HepG2 (cell line): ENCODE results near the gene AP2A2. TPM values are rescaled to one million over a fixed set of nuclear protein-coding genes. Genes with fewer than 3 reads are reported as not detected.

Experiments used
- ASH2L ChIP-seq: fragments of 300-600, 200-600 bp; sonication (generic); IDR thresholded peaks from 2 replicates; pipeline ENCODE4 v1.7.0; 2017; ENCODE audit warnings: low read depth, mild to moderate bottlenecking, moderate library complexity, mixed read lengths, low read length; ENCODE audit not compliant: insufficient read length
- CC2D1A ChIP-seq: sonication (generic); formaldehyde crosslinking; IDR thresholded peaks from 2 replicates; pipeline ENCODE4 v1.8.1; 2023; ENCODE audit warnings: mild to moderate bottlenecking, missing genetic modification reagents
- CHD2 ChIP-seq: IDR thresholded peaks from 2 replicates; pipeline ENCODE4 v1.6.1; 2011; ENCODE audit warnings: low read depth, low read length, improper control_type of control experiment
- HDAC1 ChIP-seq: sonication (generic); formaldehyde crosslinking; IDR thresholded peaks from 2 replicates; pipeline ENCODE4 v1.5.1; 2020; ENCODE audit warnings: mild to moderate bottlenecking, missing genetic modification reagents
- HOXA3 ChIP-seq: sonication (generic); formaldehyde crosslinking; IDR thresholded peaks from 2 replicates; pipeline ENCODE4 v1.5.0; 2020; ENCODE audit warnings: missing genetic modification reagents
- KDM1A ChIP-seq: IDR thresholded peaks from 2 replicates; pipeline ENCODE4 v1.6.1; 2016; ENCODE audit warnings: missing compliant biosample characterization
- KLF9 ChIP-seq: IDR thresholded peaks from 2 replicates; pipeline ENCODE4 v1.6.1; 2016; ENCODE audit warnings: low read depth
- MIER2 ChIP-seq: IDR thresholded peaks from 2 replicates; pipeline ENCODE4 v1.6.1; 2016; ENCODE audit warnings: missing biosample characterization, missing genetic modification reagents
- NR1H2 ChIP-seq: sonication (generic); formaldehyde crosslinking; IDR thresholded peaks from 2 replicates; pipeline ENCODE4 v1.8.1; 2022; ENCODE audit warnings: low read depth, missing genetic modification reagents, borderline replicate concordance
- PAWR ChIP-seq: sonication (generic); formaldehyde crosslinking; IDR thresholded peaks from 2 replicates; pipeline ENCODE4 v1.4.0; 2020; ENCODE audit warnings: missing genetic modification reagents, mild to moderate bottlenecking, borderline replicate concordance
- RAD51 ChIP-seq: fragments of 450-650 bp; IDR thresholded peaks from 2 replicates; pipeline ENCODE4 v1.6.1; 2016; ENCODE audit warnings: borderline replicate concordance
- REPIN1 ChIP-seq: sonication (generic); formaldehyde crosslinking; IDR thresholded peaks from 2 replicates; pipeline ENCODE4 v1.8.0; 2022; ENCODE audit warnings: missing genetic modification reagents, low read depth, mild to moderate bottlenecking, borderline replicate concordance
- RFXANK ChIP-seq: IDR thresholded peaks from 2 replicates; pipeline ENCODE4 v1.6.1; 2016
- ZBTB1 ChIP-seq: sonication (generic); formaldehyde crosslinking; IDR thresholded peaks from 2 replicates; pipeline ENCODE4 v1.4.0; 2020; ENCODE audit warnings: missing genetic modification reagents, borderline replicate concordance
- ZKSCAN1 ChIP-seq: fragments of 150-350 bp; IDR thresholded peaks from 2 replicates; pipeline ENCODE4 v1.6.1; 2014; ENCODE audit warnings: low read length
- ZNF280D ChIP-seq: sonication (generic); formaldehyde crosslinking; IDR thresholded peaks from 2 replicates; pipeline ENCODE4 v1.5.1; 2020; ENCODE audit warnings: mild to moderate bottlenecking, missing genetic modification reagents
- ZNF350 ChIP-seq: sonication (generic); formaldehyde crosslinking; IDR thresholded peaks from 2 replicates; pipeline ENCODE4 v1.4.0; 2020; ENCODE audit warnings: mild to moderate bottlenecking, low read depth, missing genetic modification reagents, borderline replicate concordance
- ZNF441 ChIP-seq: sonication (generic); formaldehyde crosslinking; IDR thresholded peaks from 2 replicates; pipeline ENCODE4 v1.7.0; 2021; ENCODE audit warnings: missing genetic modification reagents, borderline replicate concordance
- ZNF670 ChIP-seq: sonication (generic); formaldehyde crosslinking; IDR thresholded peaks from 2 replicates; pipeline ENCODE4 v1.8.0; 2022; ENCODE audit warnings: mild to moderate bottlenecking, missing genetic modification reagents, borderline replicate concordance
- ZNF678 ChIP-seq: sonication (generic); formaldehyde crosslinking; IDR thresholded peaks from 2 replicates; pipeline ENCODE4 v1.4.0; 2020; ENCODE audit warnings: mild to moderate bottlenecking, missing genetic modification reagents
- ZNF772 ChIP-seq: sonication (generic); formaldehyde crosslinking; IDR thresholded peaks from 2 replicates; pipeline ENCODE4 v1.5.0; 2020; ENCODE audit warnings: mild to moderate bottlenecking, missing genetic modification reagents
- ZNF800 ChIP-seq: sonication (generic); formaldehyde crosslinking; IDR thresholded peaks from 2 replicates; pipeline ENCODE4 v1.4.0; 2020; ENCODE audit warnings: missing genetic modification reagents
- ZNF839 ChIP-seq: sonication (generic); formaldehyde crosslinking; IDR thresholded peaks from 2 replicates; pipeline ENCODE4 v1.4.0; 2020; ENCODE audit warnings: missing genetic modification reagents, mild to moderate bottlenecking, borderline replicate concordance
- polyA plus RNA-seq, 8 experiments: library from polyadenylated mRNA; depleted of rRNA in 3 of 8; stranded (reverse) in 7 of 8; unstranded in 1 of 8; fragments of >200 nt; fragmentation: Illumina TruSeq in 4 of 8; extraction: Trizol in 4 of 8; gene quantifications; 2 replicates each; pipeline versions ENCODE4 v1.2.1 to v1.2.3, GENCODE V29; 2011 to 2016; ENCODE audit warnings: low read depth in 4 of 8, missing spikeins in 1 of 8, mixed read lengths in 1 of 8; ENCODE audit not compliant: insufficient read depth in 1 of 8
- total RNA-seq, 5 experiments: library from RNA; depleted of rRNA; stranded (reverse); fragments of >200 nt; fragmentation: Illumina TruSeq; extraction: Trizol; gene quantifications; 2 replicates each; pipeline ENCODE4 v1.2.3, GENCODE V29; 2016; ENCODE audit warnings: low read depth in 1 of 5
- TF ChIP-seq, protein P1 (sequence below): sonication (generic); formaldehyde crosslinking; IDR thresholded peaks from 2 replicates; pipeline ENCODE4 v1.5.0; 2020; ENCODE audit warnings: missing genetic modification reagents

The AP2A2 gene
- total and polyA plus RNA-seq, 2 of the 13 experiments (the other 11 are each of a cell fraction or from before 2014, with no cell fraction given), result 25.7 to 75.7 TPM

DNA sequence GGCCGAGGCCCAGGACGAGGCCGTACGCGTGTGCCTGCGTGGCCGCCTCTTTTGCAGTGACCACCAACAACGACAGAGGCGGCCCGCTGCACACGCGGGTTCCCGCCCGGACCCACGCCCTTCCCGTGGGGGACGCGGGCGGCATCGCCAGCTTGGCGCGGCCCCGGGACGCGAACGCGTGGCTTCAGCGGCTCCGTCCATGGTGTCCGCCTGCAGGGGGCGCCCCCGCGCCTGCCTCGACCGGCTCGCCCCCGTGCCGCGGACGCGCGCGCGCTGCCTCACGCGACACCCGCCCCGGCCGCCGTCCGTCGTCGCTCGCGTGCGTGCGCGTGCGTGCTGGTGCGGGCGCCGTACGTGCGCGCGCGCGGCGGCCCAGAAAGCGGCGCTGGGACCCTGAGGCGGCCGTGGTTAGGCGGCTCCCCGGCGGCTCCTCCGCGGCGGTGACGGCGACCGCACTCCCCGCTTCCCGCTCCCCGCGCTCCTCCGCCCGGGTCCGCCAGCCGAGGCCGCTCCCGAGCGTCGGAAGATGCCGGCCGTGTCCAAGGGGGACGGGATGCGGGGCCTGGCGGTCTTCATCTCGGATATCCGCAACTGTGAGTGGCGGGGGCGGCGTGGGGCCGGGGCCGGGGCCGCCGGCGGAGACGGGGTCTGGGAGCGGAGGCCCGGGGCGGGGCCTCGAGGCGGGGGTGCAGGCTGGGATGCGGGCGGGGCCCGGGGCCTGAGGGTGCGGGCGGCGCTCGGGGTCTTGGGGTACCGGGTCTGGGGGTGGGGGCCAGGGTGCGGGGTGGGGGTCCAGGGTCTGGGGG lies at the start of gene AP2A2 (continued):
- TF ChIP-seq ZNF800 (CRISPR knock-in tag) (0 out of 2 replicates have a peak, but pooled peaks have one; percentile 35), ZNF839 (CRISPR knock-in tag) (no peak), NR1H2 (no peak), ZNF678 (no peak), ZKSCAN1 (no peak), PAWR (CRISPR knock-in tag) (no peak), ASH2L (peak; percentile 42), HOXA3 (CRISPR knock-in tag) (peak; percentile 62), MIER2 (CRISPR knock-in tag) (no peak), REPIN1 (CRISPR knock-in tag) (0 out of 2 replicates have a peak, but pooled peaks have one; percentile 19), RFXANK (CRISPR knock-in tag) (no peak), ZBTB1 (CRISPR knock-in tag) (no peak), CHD2 (no peak), KDM1A (CRISPR knock-in tag) (peak; percentile 60; the same call in 1 of the 2 replicates), KLF9 (CRISPR knock-in tag) (no peak), ZNF350 (CRISPR knock-in tag) (no peak), CC2D1A (CRISPR knock-in tag) (no peak), RAD51 (no peak), ZNF441 (no peak; the same call in 1 of the 2 replicates), HDAC1 (CRISPR knock-in tag) (peak; percentile 69), ZNF670 (CRISPR knock-in tag) (no peak), ZNF280D (no peak), ZNF772 (CRISPR knock-in tag) (0 out of 2 replicates have a peak, but pooled peaks have one; percentile 16)
- TF ChIP-seq, protein P1, sequence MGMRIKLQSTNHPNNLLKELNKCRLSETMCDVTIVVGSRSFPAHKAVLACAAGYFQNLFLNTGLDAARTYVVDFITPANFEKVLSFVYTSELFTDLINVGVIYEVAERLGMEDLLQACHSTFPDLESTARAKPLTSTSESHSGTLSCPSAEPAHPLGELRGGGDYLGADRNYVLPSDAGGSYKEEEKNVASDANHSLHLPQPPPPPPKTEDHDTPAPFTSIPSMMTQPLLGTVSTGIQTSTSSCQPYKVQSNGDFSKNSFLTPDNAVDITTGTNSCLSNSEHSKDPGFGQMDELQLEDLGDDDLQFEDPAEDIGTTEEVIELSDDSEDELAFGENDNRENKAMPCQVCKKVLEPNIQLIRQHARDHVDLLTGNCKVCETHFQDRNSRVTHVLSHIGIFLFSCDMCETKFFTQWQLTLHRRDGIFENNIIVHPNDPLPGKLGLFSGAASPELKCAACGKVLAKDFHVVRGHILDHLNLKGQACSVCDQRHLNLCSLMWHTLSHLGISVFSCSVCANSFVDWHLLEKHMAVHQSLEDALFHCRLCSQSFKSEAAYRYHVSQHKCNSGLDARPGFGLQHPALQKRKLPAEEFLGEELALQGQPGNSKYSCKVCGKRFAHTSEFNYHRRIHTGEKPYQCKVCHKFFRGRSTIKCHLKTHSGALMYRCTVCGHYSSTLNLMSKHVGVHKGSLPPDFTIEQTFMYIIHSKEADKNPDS (CRISPR knock-in tag), result no peak; the same call in 1 of the 2 replicates
